ENCODE measurements around the gene DUOX1.

DUOX1 gene

GRCh38 chr15:45168286-45168685 is 38.5 kb downstream of the DUOX1 start:
- DNase-seq (ENCODE audit: low read depth in 2 of 2) = no peak

DNA sequence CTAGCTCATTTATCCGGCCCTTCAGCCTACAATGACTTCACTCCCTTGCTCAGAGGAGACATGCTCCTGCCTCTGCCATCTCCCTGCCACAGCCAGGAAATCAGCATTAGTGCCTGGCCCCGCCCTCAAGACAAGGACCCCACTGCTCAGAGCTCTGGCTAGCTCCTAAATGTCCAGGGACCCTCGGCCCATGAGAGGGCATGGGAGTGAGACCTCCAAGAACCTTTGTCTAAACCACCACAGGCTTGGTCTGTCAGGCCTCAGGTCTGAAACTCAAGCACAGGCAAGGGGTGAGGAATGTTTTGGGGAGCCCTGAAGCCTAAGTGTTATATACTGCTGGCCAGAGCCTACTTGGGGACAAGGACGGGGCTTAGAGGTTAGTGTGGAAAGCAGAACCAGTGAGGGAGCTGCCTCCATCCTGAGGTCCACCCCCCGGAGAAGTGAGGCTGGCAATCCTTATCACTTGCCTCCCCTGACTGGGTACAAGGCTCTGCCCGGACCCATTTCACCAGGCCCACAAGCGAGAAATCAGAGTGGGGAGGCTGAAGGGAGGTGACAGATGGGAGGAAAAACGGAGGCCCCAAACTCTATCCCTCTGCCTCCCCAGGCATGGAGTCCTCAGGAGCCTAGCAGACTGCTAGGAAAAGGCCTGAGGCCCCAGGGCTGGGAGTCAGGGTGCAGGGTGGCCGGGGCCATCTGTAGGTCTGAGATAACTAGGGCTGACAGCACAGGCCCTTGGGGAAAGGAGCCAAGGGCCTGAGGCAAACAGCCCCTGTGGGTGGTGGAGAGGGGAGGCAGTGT is 39.2 kb downstream of the DUOX1 start:
- DNase-seq (ENCODE audit: low read depth in 2 of 2) = no peak

- no peak for DNase-seq (ENCODE audit: low read depth in 2 of 2)
Measured at GRCh38 chr15:45169608-45170480, 40.0 kb downstream of the DUOX1 start.

DNA sequence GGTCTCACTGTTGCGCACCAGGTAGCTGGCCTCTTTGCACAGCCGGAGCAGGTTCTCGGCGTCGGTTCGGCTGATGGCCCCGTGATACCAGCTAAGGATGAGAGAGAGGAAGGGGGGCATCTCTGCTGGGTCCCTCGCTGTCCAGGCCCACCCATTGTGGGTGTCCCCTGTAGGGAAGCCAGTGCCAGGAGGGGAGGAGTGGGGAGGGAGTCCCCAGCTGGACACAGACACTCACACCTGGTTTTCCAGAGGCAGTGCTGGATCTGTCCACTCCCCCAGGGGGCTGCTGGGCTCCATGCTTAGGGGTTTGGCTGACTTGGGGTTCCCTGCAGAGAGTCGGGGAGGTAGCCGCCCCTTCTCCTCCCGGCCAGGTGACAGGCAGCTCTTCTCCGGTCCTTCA is 42.1 kb downstream of the DUOX1 start:
- no peak for DNase-seq (ENCODE audit: low read depth in 2 of 2)

- no peak for DNase-seq (ENCODE audit: low read depth in 2 of 2)
Measured at GRCh38 chr15:45174069-45174468, 44.3 kb downstream of the DUOX1 start.

GRCh38 chr15:45174577-45174976 is 44.8 kb downstream of the DUOX1 start:
- DNase-seq (ENCODE audit: low read depth in 2 of 2) = no peak

DNA sequence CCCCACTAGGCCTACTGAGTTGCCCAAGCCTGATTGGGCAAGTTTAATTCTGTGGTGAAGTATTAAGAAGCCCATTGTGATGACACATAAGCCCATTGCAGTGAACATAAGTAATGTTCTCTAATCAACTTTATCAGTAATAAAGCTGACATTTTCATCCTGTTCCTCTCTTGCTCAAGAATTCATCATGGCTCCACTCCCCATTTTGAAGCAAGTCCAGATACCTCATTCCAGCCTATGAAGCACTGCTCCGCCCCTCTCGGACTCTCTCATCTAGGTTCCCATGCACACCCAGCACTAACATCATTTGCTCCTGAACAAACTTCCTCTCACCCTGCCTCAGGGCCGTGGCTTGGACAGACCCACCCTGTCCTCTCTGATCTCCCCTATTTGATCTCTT is 47.5 kb downstream of the DUOX1 start:
- DNase-seq (ENCODE audit: low read depth in 2 of 2) = no peak

- DNase-seq (ENCODE audit: low read depth in 2 of 2) = peak in 1 of 2 donors; percentile 35
Measured at GRCh38 chr15:45179221-45179985, 49.6 kb downstream of the DUOX1 start.

GRCh38 chr15:45180201-45180600 is 50.4 kb downstream of the DUOX1 start:
- no peak for DNase-seq (ENCODE audit: low read depth in 2 of 2)

- no peak for DNase-seq (ENCODE audit: low read depth in 2 of 2)
Measured at GRCh38 chr15:45180648-45181436, 51.0 kb downstream of the DUOX1 start.

DNA sequence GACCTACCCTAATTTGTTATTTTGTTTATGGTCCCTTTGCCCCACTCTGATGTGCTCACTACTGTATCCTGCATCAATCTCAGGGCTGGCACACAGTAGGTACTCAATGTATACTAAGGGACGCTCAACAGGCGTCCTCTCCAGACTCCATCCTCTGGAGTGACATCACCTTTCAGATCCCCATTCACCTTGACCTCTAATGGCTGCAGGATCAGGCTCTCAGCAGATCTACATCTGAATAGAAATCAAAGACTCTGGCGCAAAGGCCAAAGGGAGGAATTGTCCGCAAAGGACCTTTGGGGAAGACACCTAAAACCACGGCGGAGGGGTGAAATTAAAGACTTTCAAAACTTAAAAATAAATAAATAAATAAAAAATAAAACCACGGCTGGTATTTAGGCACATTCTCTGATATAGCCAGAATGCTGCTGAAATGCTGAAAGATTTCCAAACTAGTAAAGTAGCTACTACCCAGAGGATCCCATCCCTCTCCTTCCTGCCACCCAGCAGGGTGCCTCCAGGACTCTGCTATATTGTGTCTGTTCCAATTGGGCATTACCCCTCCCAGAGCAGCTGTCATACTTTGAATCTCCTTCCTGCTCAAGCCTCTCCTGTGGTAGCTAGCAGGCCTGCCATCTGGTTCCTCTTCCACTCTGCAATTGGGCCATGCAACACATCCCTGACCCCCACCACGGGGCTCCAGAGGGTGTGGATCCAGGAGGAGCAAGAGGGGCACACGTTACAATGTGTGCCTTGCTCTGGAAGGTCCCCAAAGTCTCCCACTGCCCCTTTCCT is 51.9 kb downstream of the DUOX1 start:
- DNase-seq (ENCODE audit: low read depth in 2 of 2) = no peak

- DNase-seq (ENCODE audit: low read depth in 2 of 2) = no peak
Measured at GRCh38 chr15:45182996-45183395, 53.2 kb downstream of the DUOX1 start.

GRCh38 chr15:45183511-45183910 is 53.7 kb downstream of the DUOX1 start:
- no peak for DNase-seq (ENCODE audit: low read depth in 2 of 2)

DNA sequence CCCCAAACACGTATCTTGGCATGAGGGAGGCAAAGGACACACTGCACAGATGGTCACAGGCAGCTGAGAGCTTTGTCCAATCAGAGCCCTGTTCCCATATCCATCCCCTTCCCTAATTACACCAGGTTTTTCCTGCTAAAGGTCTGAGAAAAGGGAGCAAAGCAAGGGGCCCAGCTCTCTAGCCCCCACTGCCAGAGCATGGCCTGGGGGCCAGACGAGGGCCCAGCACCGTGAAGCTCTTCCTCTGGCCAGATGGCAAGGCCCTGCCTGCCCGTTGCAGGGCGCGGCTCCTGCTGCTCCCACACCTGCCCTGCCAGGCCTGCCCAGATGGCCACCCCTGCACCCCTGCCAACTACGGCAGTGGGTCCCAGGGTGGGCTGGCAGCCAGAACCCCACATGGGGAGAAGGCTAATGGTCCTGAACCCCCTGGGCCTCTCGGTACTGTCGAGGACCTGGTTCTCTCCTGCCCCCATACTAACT is 54.8 kb downstream of the DUOX1 start:
- no peak for DNase-seq (ENCODE audit: low read depth in 2 of 2)

DNA sequence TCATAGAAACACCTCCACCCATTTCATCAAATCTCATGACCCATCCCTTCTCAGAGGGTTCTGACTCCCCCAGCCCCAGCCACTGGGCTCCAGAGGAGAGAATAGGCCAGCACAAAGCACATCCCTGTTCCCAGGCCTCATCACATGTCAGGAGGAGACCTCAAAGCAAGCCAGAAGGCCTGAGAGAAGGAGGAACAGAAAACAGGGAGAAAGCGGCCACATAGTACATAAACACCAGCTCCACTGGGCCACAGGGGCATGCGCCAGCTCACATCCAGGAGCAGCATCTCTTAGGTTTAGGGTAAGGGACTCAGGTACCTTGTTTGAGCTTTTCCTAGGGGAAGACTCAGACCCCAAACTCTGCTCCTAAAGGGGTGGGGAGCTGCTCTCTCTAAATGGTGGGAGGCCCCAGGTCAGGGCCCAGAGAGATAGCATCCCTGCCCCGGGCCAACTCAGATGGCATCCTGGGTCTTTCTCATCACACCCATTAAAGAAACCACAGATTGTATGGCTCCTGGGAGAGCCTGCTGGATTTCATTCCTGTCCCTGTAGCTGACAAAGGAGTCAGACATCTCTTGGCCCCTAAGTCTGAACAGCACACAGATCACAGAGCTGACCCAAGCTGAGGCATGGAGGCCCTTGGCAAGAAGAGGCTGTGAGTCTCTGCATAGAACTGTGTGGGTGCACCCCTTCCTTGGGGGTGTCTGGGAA is 55.4 kb downstream of the DUOX1 start:
- no peak for DNase-seq (ENCODE audit: low read depth in 2 of 2)

- no peak for DNase-seq (ENCODE audit: low read depth in 2 of 2)
Measured at GRCh38 chr15:45185903-45186770, 56.3 kb downstream of the DUOX1 start.

GRCh38 chr15:45186771-45187577 is 57.2 kb downstream of the DUOX1 start:
- DNase-seq (ENCODE audit: low read depth in 2 of 2) = no peak

DNA sequence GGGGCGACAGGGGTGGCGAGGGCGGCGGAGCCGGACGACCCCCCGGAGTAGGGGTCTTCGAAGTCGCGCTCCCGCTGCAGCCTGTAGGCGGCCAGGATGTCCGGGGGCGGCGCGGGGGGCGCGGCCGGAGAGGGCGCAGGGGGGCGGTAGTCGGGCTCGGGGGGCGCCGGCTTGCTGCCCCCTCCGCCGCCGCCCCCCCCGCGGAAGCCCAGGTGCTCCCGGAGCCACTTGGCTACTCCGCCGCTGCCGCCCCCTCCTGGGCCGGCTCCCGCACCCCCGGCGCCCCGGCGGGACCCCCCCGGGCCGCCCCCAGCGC is 57.7 kb downstream of the DUOX1 start:
- no peak for DNase-seq (ENCODE audit: low read depth in 2 of 2)

Measured in stimulated activated CD8-positive, alpha-beta memory T cell treated with anti-CD3 and anti-CD28 coated beads, Interleukin-2, amount 100 ng/mL, for 48 hours (primary cell).